A673 (cell line): Measurements from ENCODE around the gene HOXD3. TPM values are rescaled to one million over a fixed set of nuclear protein-coding genes. Genes with fewer than 3 reads are reported as not detected.

Experiments used
- BruUV-seq: library from RNA; stranded (reverse); fragments of 400-500 nt; replicated peaks from 2 replicates; lab custom pipeline; 2021; lab: Mats Ljungman, UMichigan
- CTCF ChIA-PET: fragments of 300-600 bp; sonication (Branson Sonifier 250); formaldehyde crosslinking; loops from one replicate; lab custom pipeline; 2022; ENCODE audit warnings: antibody characterized with exemption; lab: Charles Lee
- POLR2A ChIA-PET: fragments of 300-600 bp; sonication (Branson Sonifier 250); formaldehyde crosslinking; loops from one replicate; lab custom pipeline; 2022; ENCODE audit warnings: antibody characterized with exemption; ENCODE audit not compliant: low non-redundant PET; lab: Charles Lee
- DNase-seq: peaks from one replicate; pipeline ENCODE4 v3.0.0-alpha.2; 2015; ENCODE audit warnings: low spot score
- H3K27ac ChIP-seq: fragments of 200-600 bp; sonication (generic); 2 replicates; pipeline ENCODE4 v1.5.1; 2016; ENCODE audit warnings: mixed run types, low read depth, mild to moderate bottlenecking, mixed read lengths, antibody characterized with exemption, low read length; ENCODE audit not compliant: poor library complexity, severe bottlenecking
- H3K27me3 ChIP-seq: fragments of 200-600 bp; sonication (generic); replicated peaks from 2 replicates; pipeline ENCODE4 v1.6.1; 2017; ENCODE audit warnings: mixed run types, low read depth, mild to moderate bottlenecking, mixed read lengths, antibody characterized with exemption, low read length; ENCODE audit not compliant: insufficient read depth, poor library complexity
- H3K36me3 ChIP-seq: fragments of 200-600 bp; sonication (generic); 2 replicates; pipeline ENCODE4 v1.6.1; 2016; ENCODE audit warnings: mixed run types, mild to moderate bottlenecking, mixed read lengths, antibody characterized with exemption, low read length; ENCODE audit not compliant: insufficient read depth, poor library complexity, severe bottlenecking
- H3K4me1 ChIP-seq: fragments of 200-600 bp; sonication (generic); 2 replicates; pipeline ENCODE4 v1.6.1; 2017; ENCODE audit warnings: mixed run types, mild to moderate bottlenecking, mixed read lengths, antibody characterized with exemption, low read length; ENCODE audit not compliant: insufficient read depth, poor library complexity, severe bottlenecking
- H3K4me3 ChIP-seq: fragments of 200-600 bp; sonication (generic); 2 replicates; pipeline ENCODE4 v1.5.1; 2016; ENCODE audit warnings: low read depth, mixed run types, mild to moderate bottlenecking, mixed read lengths, low read length; ENCODE audit not compliant: poor library complexity, severe bottlenecking
- H3K9me3 ChIP-seq: fragments of 200-600 bp; sonication (generic); 2 replicates; pipeline ENCODE4 v1.6.1; 2016; ENCODE audit warnings: mixed run types, low read depth, mild to moderate bottlenecking, mixed read lengths, antibody characterized with exemption, low read length; ENCODE audit not compliant: poor library complexity, severe bottlenecking
- CTCF ChIP-seq: fragments of 300-800, 200-600 bp; sonication (generic); conservative IDR thresholded peaks from 2 replicates; pipeline ENCODE4 v1.5.1; 2017; ENCODE audit warnings: low read depth, mild to moderate bottlenecking, antibody characterized with exemption, low read length, moderate library complexity, mixed read lengths
- EZH2 ChIP-seq: fragments of 200-600 bp; sonication (generic); IDR thresholded peaks from 2 replicates; pipeline ENCODE4 v1.6.1; 2017; ENCODE audit warnings: borderline replicate concordance, low read depth, mild to moderate bottlenecking, mixed read lengths, antibody characterized with exemption, low read length; ENCODE audit not compliant: poor library complexity, severe bottlenecking
- intact Hi-C: fragments of 100-400 bp; cut with micrococcal nuclease; formaldehyde crosslinking; loops from one replicate; pipeline ENCODE4 v1.10.0; 2022; ENCODE audit not compliant: unreplicated experiment
- total RNA-seq: library from RNA; stranded (reverse); gene quantifications from 2 replicates; pipeline ENCODE4 v1.2.3, GENCODE V29; 2021

The HOXD3 gene
- total RNA-seq, 1 experiment from 2014 or later = 41.3 TPM

GRCh38 chr2:176184749-176185148, 27.6 kb downstream of the HOXD3 start:
- TF ChIP-seq EZH2 (no peak), CTCF (no peak)
- POLR2A ChIA-PET = no interaction called here
- DNase-seq = no peak
- no peaks in the 10 kb centered on the region for H3K36me3 ChIP-seq
- intact Hi-C loops = no loop called here
- no peaks in the 10 kb centered on the region for H3K9me3 ChIP-seq
- peaks cover 13% of the 10 kb centered on the region for H3K27me3 ChIP-seq
- BruUV-seq = no TSS peak
- peaks cover 11% of the 10 kb centered on the region for H3K4me1 ChIP-seq
- CTCF ChIA-PET = no interaction called here
- no peak overlapping the region for H3K4me3 ChIP-seq
- no peak overlapping the region for H3K27ac ChIP-seq

- intact Hi-C loops = no loop called here
- ChIA-PET CTCF (no interaction called here), POLR2A (no interaction called here)
- Histone ChIP-seq H3K4me1 (peaks cover 11% of the 10 kb centered on the region), H3K4me3 (no peak overlapping the region), H3K36me3 (no peaks in the 10 kb centered on the region), H3K27ac (no peak overlapping the region), H3K9me3 (no peaks in the 10 kb centered on the region), H3K27me3 (peaks cover 24% of the 10 kb centered on the region)
- TF ChIP-seq EZH2 (no peak), CTCF (no peak)
- no TSS peak for BruUV-seq
- DNase-seq = no peak
Measured at GRCh38 chr2:176186024-176186423, 28.9 kb downstream of the HOXD3 start.

- Histone ChIP-seq H3K4me3 (peak overlapping the region; percentile 62), H3K27me3 (peaks cover 34% of the 10 kb centered on the region), H3K36me3 (no peaks in the 10 kb centered on the region), H3K27ac (no peak overlapping the region), H3K9me3 (no peaks in the 10 kb centered on the region), H3K4me1 (peaks cover 11% of the 10 kb centered on the region)
- CTCF ChIA-PET = interaction anchor here (0.5 kb wide), 1 partner anchor 61 kb away, joined by 3 read pairs; no protein-coding TSS in a partner anchor
- POLR2A ChIA-PET = interaction anchor here (0.7 kb wide), 1 partner anchor 101 kb away, joined by 3 read pairs; no protein-coding TSS in a partner anchor
- peak; percentile 38 for DNase-seq
- intact Hi-C loops = no loop called here
- TF ChIP-seq CTCF (no peak), EZH2 (no peak)
- BruUV-seq = no TSS peak
Measured at GRCh38 chr2:176187200-176187898, 30.2 kb downstream of the HOXD3 start.
